Measurements from ENCODE around the gene FMN1. TPM values are rescaled to one million over a fixed set of nuclear protein-coding genes. Genes with fewer than 3 reads are reported as not detected.

FMN1 gene
- total RNA-seq, 1 donor from 2014 or later: 5.3 TPM

DNA sequence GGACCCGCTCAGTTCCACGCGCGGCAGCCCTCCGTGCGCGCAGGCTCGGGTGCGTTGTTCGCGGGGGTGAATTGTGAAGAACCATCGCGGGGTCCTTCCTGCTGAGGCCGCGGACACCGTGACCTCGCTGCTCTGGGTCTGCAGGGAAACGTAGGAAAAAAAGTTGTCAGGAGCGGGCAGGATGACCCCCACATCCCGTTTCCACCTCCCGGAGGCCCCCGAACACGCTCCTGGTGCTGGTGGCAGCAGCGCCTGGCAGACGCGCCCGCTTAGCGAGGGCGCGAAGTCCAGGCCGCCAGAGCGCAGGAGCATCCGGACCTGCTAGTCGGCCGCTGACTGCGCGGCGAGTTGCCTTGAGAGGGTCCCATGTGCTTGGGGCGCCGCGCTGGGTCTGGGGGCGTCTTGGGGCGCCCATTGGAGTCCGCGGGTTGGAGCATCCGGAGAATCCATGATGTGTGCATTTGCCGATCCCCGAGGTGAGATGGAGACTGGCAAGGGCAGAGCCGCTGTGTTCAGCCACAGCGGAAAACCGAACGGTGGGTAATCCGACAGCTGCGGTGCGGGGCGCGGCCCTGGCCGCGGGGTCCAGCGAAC, 476.2 kb downstream of the FMN1 start:
- no peak for DNase-seq

DNA sequence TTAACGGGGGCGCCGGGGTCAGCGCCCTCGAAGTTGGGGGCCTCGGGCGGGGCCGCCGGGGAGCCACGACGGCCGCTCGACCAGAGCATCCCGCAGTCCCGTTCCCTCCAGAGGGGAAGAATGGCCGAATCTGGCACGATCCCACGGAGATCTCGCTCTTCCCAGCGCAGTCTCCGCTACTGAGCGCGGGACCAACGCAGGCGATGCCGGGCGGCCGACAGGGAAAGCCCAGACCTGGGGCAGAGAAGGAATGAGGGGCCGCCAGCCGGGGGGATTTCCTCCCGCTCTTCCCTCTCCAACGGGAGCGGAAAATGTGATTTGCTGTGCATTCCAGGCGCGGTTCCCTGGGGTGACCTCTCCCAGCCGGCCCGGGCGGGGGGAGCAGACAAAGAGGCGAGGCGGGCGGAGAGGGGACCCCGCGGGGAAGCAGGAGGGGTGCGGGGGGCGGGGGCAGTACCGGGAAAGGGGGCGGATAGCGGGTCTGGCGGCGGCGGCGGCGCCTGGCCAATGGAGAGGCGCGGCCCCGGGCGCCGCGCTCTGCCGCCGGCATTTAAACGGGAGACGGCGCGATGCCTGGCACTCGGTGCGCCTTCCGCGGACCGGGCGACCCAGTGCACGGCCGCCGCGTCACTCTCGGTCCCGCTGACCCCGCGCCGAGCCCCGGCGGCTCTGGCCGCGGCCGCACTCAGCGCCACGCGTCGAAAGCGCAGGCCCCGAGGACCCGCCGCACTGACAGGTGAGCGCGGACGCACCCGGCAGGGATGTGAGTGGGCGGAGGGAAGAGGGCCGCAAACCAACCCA, 476.9 kb downstream of the FMN1 start, which contains the start of gene GREM1:
Gene GREM1 (plus strand): TSS at position 579 of the 801 bp plus-strand sequence. CDS start 12,687 bp downstream, outside the sequence.
- peak; percentile 43 for DNase-seq

DNA sequence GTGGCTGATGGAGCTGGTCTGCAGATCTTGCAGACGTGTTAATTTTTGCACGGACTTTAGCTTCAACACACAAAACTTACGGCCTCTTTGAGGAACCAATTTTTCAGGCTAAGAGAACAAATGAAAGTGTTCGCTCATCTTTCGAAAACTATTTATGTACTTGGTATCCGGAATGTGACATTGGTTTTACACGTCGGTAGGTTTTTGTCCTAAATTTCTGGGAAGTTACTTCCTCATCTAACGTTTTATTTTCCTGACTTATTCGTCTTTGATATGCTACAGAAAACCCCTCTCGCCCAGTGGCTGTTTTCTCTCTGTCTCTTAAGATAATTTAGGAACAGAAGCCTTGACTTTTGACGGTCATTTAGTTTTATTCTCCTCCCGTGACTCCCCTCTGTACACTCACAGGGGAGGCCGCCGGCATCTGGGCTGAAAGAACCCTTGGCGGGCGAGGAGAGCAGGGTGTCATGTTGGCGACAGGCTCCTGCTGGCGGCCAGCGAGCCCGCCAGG, 477.5 kb downstream of the FMN1 start:
- DNase-seq: no peak

DNA sequence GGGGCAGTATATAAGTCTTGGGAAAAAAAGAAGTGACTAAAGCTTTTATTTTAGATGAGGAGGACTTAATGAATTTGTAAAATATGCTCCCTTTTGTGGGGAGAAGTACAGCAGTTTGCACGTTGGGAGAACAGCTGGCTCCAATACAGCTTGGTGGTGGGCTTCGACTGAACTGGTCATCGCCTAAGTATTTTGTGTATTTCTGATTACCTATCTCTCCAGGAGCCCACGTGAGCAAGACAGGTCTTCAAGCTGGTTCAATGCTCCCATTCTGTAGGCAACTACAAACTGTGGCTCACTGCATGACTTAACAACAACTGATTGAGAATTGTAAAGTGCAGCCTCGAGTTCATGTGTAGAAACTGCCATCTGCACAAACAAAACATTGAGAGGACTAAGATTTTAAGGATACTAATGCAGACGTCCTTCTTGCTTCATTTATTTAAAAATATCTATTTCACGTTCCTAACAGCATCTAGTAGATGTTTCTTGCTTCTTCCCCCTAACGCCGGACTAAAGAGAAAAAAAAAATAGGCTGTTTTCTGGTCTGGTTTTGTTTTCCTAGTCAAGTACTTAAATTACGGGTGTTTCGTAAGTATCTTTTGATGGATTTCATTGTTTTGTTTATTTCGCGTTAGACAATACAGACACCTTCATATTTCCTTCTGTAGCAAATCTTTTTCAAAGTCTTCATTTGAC, 478.1 kb downstream of the FMN1 start:
- no peak for DNase-seq

Small RNAs within 50 kb of the gene (small RNA-seq; reads per million reads assigned to genes)
- not detected for gene RF00591 (ENCODE audit: low replicate concordance)

Other genes starting within 250 kb of the FMN1 start
- gene RYR3, start 116.3 kb upstream of the FMN1 start, total RNA-seq: 98.0 TPM

Measured in tongue (tissue), 3 donors.